PC-3 (cell line): ENCODE results near the gene SAP130.

Experiments used
- EZH2 ChIP-seq: fragments of 300-600 bp; sonication (generic); IDR thresholded peaks from one replicate; pipeline ENCODE4 v1.6.1; 2017; ENCODE audit warnings: antibody characterized with exemption, mild to moderate bottlenecking, low read length; ENCODE audit not compliant: unreplicated experiment
- EZH2phosphoT487 ChIP-seq: fragments of 300-600 bp; sonication (generic); IDR thresholded peaks from 2 replicates; pipeline ENCODE4 v1.6.1; 2018; ENCODE audit warnings: mild to moderate bottlenecking, antibody characterized with exemption, low read length, borderline replicate concordance
- TF ChIP-seq, protein P1 (sequence below): fragments of 300-600 bp; sonication (generic); conservative IDR thresholded peaks from 2 replicates; pipeline ENCODE4 v1.5.1; 2017; ENCODE audit warnings: antibody characterized with exemption, low read depth, mild to moderate bottlenecking, low read length

DNA sequence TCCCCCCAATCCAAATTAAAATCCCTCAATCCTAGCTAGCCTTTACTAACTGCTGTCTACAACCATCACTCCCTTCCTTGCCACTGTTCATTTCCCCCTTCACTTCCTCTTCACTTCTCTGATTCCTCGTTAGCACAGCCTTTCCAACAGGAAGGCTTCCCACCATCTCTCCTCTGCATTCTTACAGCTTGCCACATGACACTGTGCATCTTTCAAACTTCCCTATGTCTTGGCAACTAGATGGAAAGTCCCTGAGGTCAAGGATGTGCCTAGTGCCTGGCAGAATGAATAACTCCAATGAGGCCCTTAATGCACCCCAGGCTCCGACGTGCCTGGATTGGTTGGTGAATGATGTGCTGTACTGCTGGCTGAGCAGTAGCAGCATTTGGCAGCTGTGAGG lies 15.2 kb downstream of the SAP130 start:
- TF ChIP-seq, protein P1, sequence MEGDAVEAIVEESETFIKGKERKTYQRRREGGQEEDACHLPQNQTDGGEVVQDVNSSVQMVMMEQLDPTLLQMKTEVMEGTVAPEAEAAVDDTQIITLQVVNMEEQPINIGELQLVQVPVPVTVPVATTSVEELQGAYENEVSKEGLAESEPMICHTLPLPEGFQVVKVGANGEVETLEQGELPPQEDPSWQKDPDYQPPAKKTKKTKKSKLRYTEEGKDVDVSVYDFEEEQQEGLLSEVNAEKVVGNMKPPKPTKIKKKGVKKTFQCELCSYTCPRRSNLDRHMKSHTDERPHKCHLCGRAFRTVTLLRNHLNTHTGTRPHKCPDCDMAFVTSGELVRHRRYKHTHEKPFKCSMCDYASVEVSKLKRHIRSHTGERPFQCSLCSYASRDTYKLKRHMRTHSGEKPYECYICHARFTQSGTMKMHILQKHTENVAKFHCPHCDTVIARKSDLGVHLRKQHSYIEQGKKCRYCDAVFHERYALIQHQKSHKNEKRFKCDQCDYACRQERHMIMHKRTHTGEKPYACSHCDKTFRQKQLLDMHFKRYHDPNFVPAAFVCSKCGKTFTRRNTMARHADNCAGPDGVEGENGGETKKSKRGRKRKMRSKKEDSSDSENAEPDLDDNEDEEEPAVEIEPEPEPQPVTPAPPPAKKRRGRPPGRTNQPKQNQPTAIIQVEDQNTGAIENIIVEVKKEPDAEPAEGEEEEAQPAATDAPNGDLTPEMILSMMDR, result no peak
- TF ChIP-seq EZH2, result no peak
- TF ChIP-seq EZH2phosphoT487, result no peak
